RWPE1 (cell line): Measurements from ENCODE around the gene TAX1BP3.
A peak's percentile ranks its signal among the peaks of the same experiment; 100 is the strongest.

Experiments
- CTCF ChIA-PET: fragments of 350-600 bp; sonication (Branson Sonifier 250); formaldehyde crosslinking; extraction: SDS; loops from one replicate; lab custom pipeline; 2021; lab: Yijun Ruan, JAX
- POLR2A ChIA-PET: fragments of 400-600 bp; formaldehyde crosslinking; extraction: SDS; loops from one replicate; lab custom pipeline; 2020; ENCODE audit warnings: antibody characterized with exemption; ENCODE audit not compliant: low non-redundant PET; lab: Yijun Ruan, JAX
- DNase-seq: peaks from one replicate; pipeline ENCODE4 v3.0.0; 2012; ENCODE audit warnings: low spot score
- H3K27ac ChIP-seq: fragments of 450-650 bp; 2 replicates; pipeline ENCODE4 v1.5.1; 2017
- CTCF ChIP-seq: fragments of 450-650 bp; conservative IDR thresholded peaks from 2 replicates; pipeline ENCODE4 v1.5.1; 2017; ENCODE audit warnings: low read depth, mild to moderate bottlenecking

The TAX1BP3 gene

DNA sequence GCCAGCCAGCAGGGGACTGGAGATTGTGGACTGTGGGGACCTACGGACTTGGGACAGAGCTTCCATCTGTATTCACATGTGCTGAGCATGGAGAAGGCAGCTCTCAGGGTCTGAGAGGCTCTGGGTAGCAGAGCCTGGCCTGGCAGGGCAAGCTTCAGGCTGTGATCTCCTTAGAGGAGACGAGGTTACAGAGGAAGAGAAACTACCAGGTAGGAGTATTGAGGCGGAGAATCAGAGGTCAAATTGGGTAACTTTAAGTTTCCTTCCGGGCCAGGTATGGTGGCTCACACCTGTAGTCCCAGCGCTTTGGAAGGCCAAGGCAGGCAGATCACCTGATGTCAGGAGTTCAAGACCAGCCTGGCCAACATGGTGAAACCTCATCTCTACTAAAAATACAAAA, 23.1 kb downstream of the TAX1BP3 start:
- CTCF ChIA-PET: no interaction called here
- DNase-seq: no peak
- POLR2A ChIA-PET: no interaction called here
- no peak for TF ChIP-seq CTCF
- no peak overlapping the region; the same call in 1 of the 2 replicates for H3K27ac ChIP-seq

- TF ChIP-seq CTCF: no peak
- peak overlapping the region; percentile 9; the same call in 1 of the 2 replicates for H3K27ac ChIP-seq
- ChIA-PET POLR2A (no interaction called here), CTCF (interaction anchor here (0.6 kb wide), 1 partner anchor 102 kb away, joined by 6 read pairs; no protein-coding TSS in a partner anchor)
- no peak for DNase-seq
Measured at GRCh38 chr17:3643889-3644349, 24.5 kb downstream of the TAX1BP3 start.

DNA sequence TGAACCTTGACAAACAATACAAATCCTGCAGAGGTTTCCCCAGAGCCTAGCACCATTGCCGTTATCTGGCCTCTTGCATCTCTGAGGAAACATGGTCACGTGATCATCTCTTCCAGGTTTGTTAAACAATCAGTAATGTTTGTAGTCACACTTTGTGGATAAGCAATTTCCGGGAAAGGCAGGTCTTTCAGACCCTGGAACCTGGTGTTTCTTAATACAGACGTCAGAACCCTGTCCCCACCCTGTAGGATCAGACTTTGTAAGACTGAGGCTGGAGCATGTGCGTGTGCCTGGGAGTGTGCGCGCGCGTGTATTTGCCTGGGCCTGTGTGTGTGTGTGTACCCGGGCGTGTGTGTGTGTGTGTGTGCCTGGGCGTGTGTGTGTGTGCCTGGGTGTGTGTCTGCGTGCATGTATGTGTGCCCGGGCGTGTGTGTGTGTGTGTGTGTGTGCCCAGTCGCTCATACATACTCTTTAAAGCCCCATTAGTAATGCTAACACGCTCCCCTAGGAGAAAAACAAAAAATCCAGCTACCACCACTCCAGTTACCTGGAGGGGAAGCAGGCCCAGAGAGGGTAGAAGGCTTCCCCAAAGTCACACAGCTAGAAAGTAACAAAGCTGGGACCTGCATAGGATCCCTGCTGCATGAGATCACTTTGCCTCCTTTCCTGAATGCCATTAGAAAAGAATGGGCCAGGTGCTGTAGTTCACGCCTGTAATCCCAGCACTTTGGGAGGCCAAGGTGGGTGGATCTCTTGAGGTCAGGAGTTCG, 26.5 kb downstream of the TAX1BP3 start:
- H3K27ac ChIP-seq: no peak overlapping the region
- TF ChIP-seq CTCF: no peak
- no peak for DNase-seq
- ChIA-PET CTCF (interaction anchor here (0.5 kb wide), 1 partner anchor 16 kb away, joined by 4 read pairs; no protein-coding TSS in a partner anchor), POLR2A (no interaction called here)

DNA sequence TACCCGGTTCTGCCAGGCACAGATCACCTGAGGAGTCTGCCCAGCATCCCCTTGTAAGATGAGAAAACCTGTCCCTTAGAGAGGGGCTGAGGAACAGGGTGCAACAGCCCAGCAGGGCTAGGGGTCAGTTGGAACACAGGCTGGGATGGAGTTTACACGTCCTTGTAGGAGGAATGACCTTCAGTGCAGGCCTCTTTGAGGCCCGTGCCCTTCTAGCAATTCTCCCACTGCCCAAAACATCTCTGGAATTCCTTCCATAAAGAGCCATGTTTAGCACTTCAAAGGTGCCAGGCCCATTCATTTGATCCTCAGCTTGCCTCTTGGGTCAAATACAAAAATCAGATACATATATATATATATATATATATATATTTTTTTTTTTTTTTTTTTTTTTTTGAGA, 27.4 kb downstream of the TAX1BP3 start:
- TF ChIP-seq CTCF: no peak
- ChIA-PET CTCF (interaction anchor here (0.8 kb wide), 1 partner anchor 129 kb away, joined by 3 read pairs; no protein-coding TSS in a partner anchor), POLR2A (no interaction called here)
- no peak overlapping the region for H3K27ac ChIP-seq
- DNase-seq: no peak

- no peak for TF ChIP-seq CTCF
- CTCF ChIA-PET: interaction anchor here (0.8 kb wide), 1 partner anchor 128 kb away, joined by 3 read pairs; no protein-coding TSS in a partner anchor
- POLR2A ChIA-PET: no interaction called here
- H3K27ac ChIP-seq: no peak overlapping the region
- no peak for DNase-seq
Measured at GRCh38 chr17:3639981-3640596, 28.3 kb downstream of the TAX1BP3 start.

- TF ChIP-seq CTCF: no peak
- no peak for DNase-seq
- POLR2A ChIA-PET: interaction anchor here (1.3 to 1.9 kb wide), 2 partner anchors 23 to 31 kb away, joined by 5 to 8 read pairs; partner anchors contain the start of gene TAX1BP3
- CTCF ChIA-PET: interaction anchor here (0.6 to 2.1 kb wide), 2 partner anchors 11 to 78 kb away, joined by 3 to 12 read pairs; no protein-coding TSS in a partner anchor
- peak overlapping the region; percentile 97 for H3K27ac ChIP-seq
Measured at GRCh38 chr17:3636908-3637373, 31.4 kb downstream of the TAX1BP3 start.
